Limb (tissue), 2 donors: ENCODE data around the gene TUBD1.
"Not testable (repeated sequence)": the region's sequence is repeated elsewhere in the genome, so short reads cannot be mapped to it uniquely, and the experiment has no call there.

Experiments used
- DNase-seq, 2 donors: peaks; one replicate each; pipeline ENCODE4 v3.0.0-alpha.2; 2016; ENCODE audit errors: extremely low spot score in 2 of 2

The TUBD1 gene

DNA sequence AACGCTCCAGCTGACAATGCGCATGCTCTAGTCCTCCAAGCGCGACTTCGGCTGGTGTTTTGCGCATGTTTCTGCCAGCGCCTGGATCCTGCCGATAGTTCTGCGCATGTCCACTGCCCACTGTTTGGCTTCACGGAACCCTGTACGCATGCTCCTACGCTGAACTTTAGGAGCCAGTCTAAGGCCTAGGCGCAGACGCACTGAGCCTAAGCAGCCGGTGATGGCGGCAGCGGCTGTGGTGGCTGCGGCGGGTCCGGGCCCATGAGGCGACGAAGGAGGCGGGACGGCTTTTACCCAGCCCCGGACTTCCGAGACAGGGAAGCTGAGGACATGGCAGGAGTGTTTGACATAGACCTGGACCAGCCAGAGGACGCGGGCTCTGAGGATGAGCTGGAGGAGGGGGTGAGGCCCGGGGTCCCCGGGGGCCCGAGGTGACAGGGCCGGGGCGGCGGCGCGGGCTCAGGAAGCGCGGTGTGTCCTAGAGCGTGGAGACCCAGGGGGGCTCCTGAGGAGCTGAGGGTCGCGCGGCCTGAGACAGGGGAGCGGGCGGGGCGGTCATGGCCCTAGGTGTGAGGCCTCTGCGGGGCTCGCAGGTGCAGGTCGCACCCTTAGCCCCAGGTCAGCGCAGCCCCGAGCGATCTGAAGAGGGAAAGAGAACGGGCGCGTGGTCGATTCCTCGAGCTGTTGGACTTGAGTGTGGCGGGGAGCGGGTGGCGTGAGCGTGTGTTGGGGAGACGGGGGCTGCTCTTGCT lies at the start of gene TUBD1, which contains the start of gene RPS6KB1:
Gene TUBD1 (minus strand): TSS at position 20 of the 752 bp plus-strand sequence. CDS start 1,941 bp downstream, outside the sequence.
Gene RPS6KB1 (plus strand): TSS at position 198 of the 752 bp plus-strand sequence. CDS start 64 bp downstream, at position 262.
- peak; percentile 95 to 100 for DNase-seq

- DNase-seq, result no peak
Measured at GRCh38 chr17:59941131-59941530, 48.4 kb upstream of the TUBD1 start.

DNA sequence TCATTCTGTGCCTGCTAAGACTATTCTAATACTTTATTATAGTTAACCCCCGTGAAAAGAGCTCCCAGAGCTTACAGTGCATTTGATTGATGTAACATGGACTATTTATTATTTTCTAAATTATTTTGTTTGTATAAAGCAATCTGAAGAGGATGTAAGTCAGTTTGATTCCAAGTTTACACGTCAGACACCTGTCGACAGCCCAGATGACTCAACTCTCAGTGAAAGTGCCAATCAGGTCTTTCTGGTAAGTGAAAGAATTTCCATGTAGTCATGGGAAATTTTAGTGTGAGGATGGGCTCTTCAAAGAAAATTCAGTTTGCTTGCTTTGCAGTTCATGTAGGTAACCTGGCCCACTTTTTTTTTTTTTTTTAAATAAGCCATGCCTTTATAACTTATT lies 48.0 kb upstream of the TUBD1 start:
- not testable (repeated sequence) for DNase-seq

- not testable (repeated sequence) for DNase-seq
Measured at GRCh38 chr17:59933317-59933716, 40.6 kb upstream of the TUBD1 start.

DNA sequence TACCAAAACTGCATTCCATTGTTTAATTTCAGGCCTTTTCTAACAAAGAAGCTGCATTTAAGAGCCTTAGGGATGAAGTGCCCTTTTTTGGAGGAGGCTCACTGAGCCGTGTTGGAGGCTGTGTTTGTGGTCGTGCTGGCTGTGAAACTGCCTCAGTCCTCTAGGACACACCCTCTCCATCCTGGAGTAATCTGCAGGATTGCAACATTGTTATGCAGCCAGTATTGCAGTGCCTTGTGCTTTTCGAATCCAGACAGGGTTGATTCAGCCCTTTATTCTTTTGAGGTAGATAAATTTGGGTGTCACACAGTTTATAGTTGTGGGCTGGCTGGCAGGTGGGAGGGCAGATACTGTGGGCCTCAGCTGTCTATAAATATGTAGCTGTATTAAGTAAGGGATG lies 38.0 kb upstream of the TUBD1 start:
- not testable (repeated sequence) for DNase-seq

GRCh38 chr17:59930121-59930520 lies 37.4 kb upstream of the TUBD1 start:
- not testable (repeated sequence) for DNase-seq

DNA sequence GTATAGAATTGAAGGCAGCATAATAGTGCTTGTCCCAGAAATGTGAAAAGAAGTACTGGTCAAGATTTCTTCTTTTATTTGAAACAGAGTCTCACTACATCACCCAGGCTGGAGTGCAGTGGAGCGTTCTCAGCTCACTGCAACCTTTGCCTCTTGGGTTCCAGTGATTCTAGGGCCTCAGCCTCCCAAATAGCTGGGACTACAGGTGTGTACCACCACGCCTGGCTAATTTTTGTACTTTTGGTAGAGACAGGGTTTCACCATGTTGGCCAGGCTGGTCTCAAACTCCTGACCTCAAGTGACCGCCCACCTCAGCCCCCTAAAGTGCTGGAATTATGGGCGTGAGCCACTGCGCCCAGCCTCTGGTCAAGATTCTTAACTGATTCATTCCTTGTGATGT lies 27.9 kb upstream of the TUBD1 start:
- DNase-seq, result not testable (repeated sequence)

DNA sequence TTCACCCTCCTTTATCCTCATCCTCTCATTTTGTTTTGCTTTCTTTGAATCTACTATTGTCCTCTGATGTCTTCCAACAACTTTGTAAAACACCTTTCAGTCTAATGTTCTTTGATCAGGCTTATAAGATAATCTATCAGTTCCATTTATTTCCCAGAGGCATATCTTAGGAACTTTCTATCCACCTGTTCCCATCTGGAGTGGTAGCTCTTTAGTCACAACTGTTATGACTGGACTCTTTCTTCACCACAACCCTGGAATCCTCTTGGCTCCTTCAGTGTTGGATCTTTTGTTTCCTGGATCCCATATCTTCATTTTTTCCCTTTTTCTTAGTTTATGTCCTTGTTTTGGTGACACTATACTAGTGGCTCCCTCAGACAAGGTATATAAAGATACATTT lies 23.7 kb upstream of the TUBD1 start:
- DNase-seq, result no peak

- DNase-seq, result peak in 1 of 2 donors; percentile 78
Measured at GRCh38 chr17:59914274-59914854, 21.6 kb upstream of the TUBD1 start.

DNA sequence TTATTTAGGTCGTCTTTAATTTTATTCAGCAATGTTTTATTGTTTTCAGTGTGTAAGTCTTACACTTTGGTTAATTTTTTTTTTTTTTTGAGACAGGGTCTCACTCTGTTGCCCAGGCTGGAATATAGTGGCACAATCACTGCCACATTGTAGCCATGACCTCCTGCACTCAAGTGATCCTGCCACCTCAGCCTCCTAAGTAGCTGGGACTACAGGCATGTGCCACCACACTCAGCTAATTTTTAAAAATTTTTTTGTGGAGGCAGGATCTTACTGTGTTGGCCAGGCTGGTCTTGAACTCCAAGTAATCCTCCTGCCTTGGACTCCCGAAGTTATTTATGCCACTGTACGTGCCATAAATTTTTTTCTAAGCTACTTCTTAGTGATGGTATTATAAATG lies 14.7 kb upstream of the TUBD1 start:
- no peak for DNase-seq

DNA sequence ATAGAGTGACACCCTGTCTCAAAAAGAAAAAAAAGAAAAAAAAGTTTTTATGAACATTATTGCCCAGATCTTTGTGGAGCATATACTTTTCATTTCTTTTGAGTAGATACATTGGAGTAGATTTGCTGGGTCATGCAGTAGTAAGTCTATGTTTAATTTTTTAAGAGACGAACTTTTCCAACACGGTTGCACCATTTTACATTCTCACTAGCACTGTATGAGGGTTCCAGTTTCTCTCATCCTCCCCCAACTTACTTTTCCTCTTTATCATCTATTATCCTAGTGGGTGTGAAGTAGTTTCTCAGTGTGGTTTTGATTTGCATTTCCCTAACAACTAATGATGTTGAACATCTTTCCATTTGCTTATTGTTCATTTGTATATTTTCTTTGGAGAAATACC lies 10.7 kb upstream of the TUBD1 start:
- no peak for DNase-seq

- no peak for DNase-seq
Measured at GRCh38 chr17:59901604-59902003, 8.9 kb upstream of the TUBD1 start.

- DNase-seq, result no peak
Measured at GRCh38 chr17:59899099-59899498, 6.4 kb upstream of the TUBD1 start.

GRCh38 chr17:59897090-59897489 lies 4.3 kb upstream of the TUBD1 start:
- no peak for DNase-seq

GRCh38 chr17:59893676-59894100 lies 945 bp upstream of the TUBD1 start:
- peak in 1 of 2 donors; percentile 54 for DNase-seq

GRCh38 chr17:59892251-59892923 lies 356 bp downstream of the TUBD1 start:
- no peak for DNase-seq

DNA sequence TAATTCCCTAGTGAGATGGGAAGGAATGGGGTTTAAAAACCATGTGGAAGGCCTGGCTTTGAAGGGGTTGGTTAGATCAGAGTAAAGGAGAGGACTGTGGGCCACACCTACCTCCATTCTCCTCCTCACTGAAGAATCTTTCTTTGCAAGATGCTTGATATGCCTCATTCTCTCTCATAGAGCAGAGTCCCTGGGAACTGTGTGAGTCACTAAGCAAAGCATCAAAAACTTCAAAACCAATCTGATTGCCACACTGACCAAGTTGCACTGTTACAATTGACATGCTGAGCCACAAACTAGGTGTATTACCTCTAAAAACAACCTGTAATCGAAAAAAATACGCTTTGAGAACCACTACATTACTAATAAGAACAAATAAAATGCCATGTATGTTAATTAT lies 2.0 kb downstream of the TUBD1 start:
- DNase-seq, result no peak

DNA sequence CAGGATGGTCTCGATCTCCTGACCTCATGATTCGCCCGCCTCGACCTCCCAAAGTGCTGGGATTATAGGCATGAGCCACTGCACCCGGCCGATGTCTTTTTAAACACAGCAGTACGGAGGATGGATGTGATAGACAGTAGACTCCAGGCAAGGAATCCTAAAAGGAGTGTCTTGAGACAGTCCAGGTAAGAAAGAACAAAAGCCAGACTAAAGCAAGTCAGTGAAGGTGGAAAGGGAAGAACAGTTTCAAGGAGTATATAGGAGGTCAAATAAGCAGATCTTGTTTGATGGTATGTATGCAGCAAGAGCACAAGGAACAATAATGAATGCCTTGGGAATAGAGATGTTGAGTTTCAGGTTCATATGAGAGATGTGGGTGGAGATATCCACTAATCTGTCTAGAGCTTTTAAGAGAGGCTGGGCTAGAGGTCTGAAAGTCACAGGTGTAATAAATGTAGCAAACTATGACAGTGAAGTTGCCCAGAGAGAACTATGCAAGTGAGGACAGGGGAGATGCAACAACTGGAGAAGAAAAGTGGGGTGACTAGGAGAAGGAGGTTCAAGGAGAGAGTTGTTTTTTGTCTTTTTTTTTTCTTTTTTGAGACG lies 4.5 kb downstream of the TUBD1 start:
- no peak for DNase-seq

DNA sequence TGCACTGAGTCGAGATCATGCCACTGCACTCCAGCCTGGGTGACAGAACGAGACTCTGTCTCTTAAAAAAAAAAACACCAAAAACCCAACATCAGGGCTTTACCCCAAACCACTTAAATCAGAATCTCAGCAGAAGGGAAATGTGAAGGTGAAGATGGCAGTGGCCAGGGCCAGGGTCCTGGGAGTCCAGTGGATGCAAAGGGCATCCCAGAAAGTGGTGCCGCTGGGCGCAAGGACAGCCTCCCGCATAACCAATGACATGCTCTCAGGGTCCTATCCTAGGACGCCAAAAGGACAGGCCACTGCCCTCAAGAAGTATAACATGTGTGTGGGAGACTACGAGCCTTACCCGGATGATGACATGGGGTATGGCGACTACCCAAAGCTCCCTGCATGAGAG lies 7.9 kb downstream of the TUBD1 start:
- DNase-seq, result no peak

GRCh38 chr17:59878624-59879023 lies 14.1 kb downstream of the TUBD1 start:
- no peak for DNase-seq

GRCh38 chr17:59877965-59878364 lies 14.8 kb downstream of the TUBD1 start:
- no peak for DNase-seq

- DNase-seq, result no peak
Measured at GRCh38 chr17:59876107-59876506, 16.6 kb downstream of the TUBD1 start.
